Lower leg skin (tissue), 4 donors: ENCODE data around the gene FKBP5. TPM values are rescaled to one million over a fixed set of nuclear protein-coding genes. Genes with fewer than 3 reads are reported as not detected.

Source experiments
- DNase-seq, 2 donors: peaks; one replicate each; pipeline ENCODE4 v3.0.0-alpha.2; 2019; ENCODE audit warnings: low spot score in 2 of 2
- H3K4me3 ChIP-seq: fragments of 200-600 bp; sonication (generic); 2 replicates; pipeline ENCODE4 v1.5.1; 2017; ENCODE audit warnings: mild to moderate bottlenecking, low read depth; ENCODE audit not compliant: poor library complexity, severe bottlenecking
- CTCF ChIP-seq, 3 donors: fragments of 450-650 bp; IDR thresholded peaks; one replicate each; pipeline ENCODE4 v1.5.1; 2016; ENCODE audit warnings: antibody characterized with exemption in 3 of 3, mild to moderate bottlenecking in 3 of 3, moderate library complexity in 2 of 3
- POLR2A ChIP-seq, 2 donors: fragments of 450-650 bp; IDR thresholded peaks; one replicate each; pipeline ENCODE4 v1.6.1; 2016 to 2017; ENCODE audit warnings: antibody characterized with exemption in 2 of 2, mild to moderate bottlenecking in 1 of 2, moderate library complexity in 1 of 2
- WGBS, 2 donors: methylation state at CpG; one replicate each; pipeline ENCODE4 v1.1.5; 2018; 5-methylcytosine and 5-hydroxymethylcytosine counted together
- intact Hi-C: fragments of 100-400 bp; cut with DNase I; formaldehyde crosslinking; loops from one replicate; pipeline ENCODE4 v1.15.0; 2023; ENCODE audit warnings: low total_unique reads
- total RNA-seq, 4 donors: library from RNA; depleted of rRNA; stranded (reverse); fragments of >200 nt; gene quantifications; one replicate each; pipeline ENCODE4 v1.1.0, GENCODE V29; 2016

The FKBP5 gene
- total RNA-seq, 4 donors from 2014 or later, result 166 to 278 (median 238) TPM

GRCh38 chr6:35733633-35734032 is 44.9 kb upstream of the FKBP5 start:
- intact Hi-C loops, result loop anchor here (2.0 kb wide), 1 partner anchor 435 kb away; no protein-coding TSS in a partner anchor
- TF ChIP-seq POLR2A (IDR thresholded peaks at IDR 0.05), result no peak
- DNase-seq, result no peak

GRCh38 chr6:35731736-35732532 is 43.2 kb upstream of the FKBP5 start:
- no peak overlapping the region for H3K4me3 ChIP-seq
- WGBS, 2 donors, result 1% methylated on average over 43 to 61 of the region's 61 CpGs
- intact Hi-C loops, result no loop called here
- peak; percentile 96 to 100 for DNase-seq
- no peak for TF ChIP-seq POLR2A (IDR thresholded peaks at IDR 0.05)
- TF ChIP-seq CTCF (IDR thresholded peaks at IDR 0.05), result no peak

More at GRCh38 chr6:35733633-35734032, 44.9 kb upstream of the FKBP5 start:
- no peak overlapping the region for H3K4me3 ChIP-seq
- WGBS, 2 donors, result 74 to 78% methylated on average over 8 of the region's 8 CpGs

GRCh38 chr6:35731414-35731735 is 42.7 kb upstream of the FKBP5 start:
- TF ChIP-seq POLR2A (IDR thresholded peaks at IDR 0.05) (peak in 1 of 2 donors; percentile 76), CTCF (IDR thresholded peaks at IDR 0.05) (no peak)
- no peak overlapping the region for H3K4me3 ChIP-seq
- intact Hi-C loops, result no loop called here
- 0% methylated on average over 1 to 7 of the region's 23 CpGs for WGBS, 2 donors
- peak; percentile 96 to 100 for DNase-seq

- TF ChIP-seq CTCF (IDR thresholded peaks at IDR 0.05) (no peak), POLR2A (IDR thresholded peaks at IDR 0.05) (no peak)
- no peak overlapping the region for H3K4me3 ChIP-seq
- intact Hi-C loops, result no loop called here
- WGBS, 2 donors, result 6 to 9% methylated on average over 10 to 15 of the region's 15 CpGs
- DNase-seq, result no peak
Observed at GRCh38 chr6:35730745-35731413, 42.2 kb upstream of the FKBP5 start.

GRCh38 chr6:35729722-35730121 is 41.0 kb upstream of the FKBP5 start:
- 25 to 46% methylated on average over 2 of the region's 2 CpGs for WGBS, 2 donors
- no peak for TF ChIP-seq POLR2A (IDR thresholded peaks at IDR 0.05)
- TF ChIP-seq CTCF (IDR thresholded peaks at IDR 0.05), result no peak
- no peak overlapping the region for H3K4me3 ChIP-seq
- intact Hi-C loops, result no loop called here
- DNase-seq, result no peak
